GM12878 (cell line): Measurements from ENCODE around the gene MGLL. TPM values are rescaled to one million over a fixed set of nuclear protein-coding genes. Genes with fewer than 3 reads are reported as not detected.

ENCODE experiments used
- ATAC-seq: fragments of 200-7000 bp; cut with Tn5 transposase; 3 replicates; pipeline ENCODE4 v1.9.1; 2020; ENCODE audit warnings: mild to moderate bottlenecking, moderate library complexity
- BruUV-seq: library from RNA; stranded (reverse); fragments of 400-500 nt; replicated peaks from 2 replicates; lab custom pipeline; 2021; lab: Mats Ljungman, UMichigan
- CTCF ChIA-PET: fragments of 300-600 bp; sonication (Branson Sonifier 250); formaldehyde crosslinking; extraction: SDS; loops from one replicate; lab custom pipeline; 2021; ENCODE audit warnings: inconsistent platforms; lab: Yijun Ruan, JAX
- POLR2A ChIA-PET: fragments of 350-600 bp; formaldehyde crosslinking; extraction: SDS; loops from one replicate; lab custom pipeline; 2021; ENCODE audit warnings: inconsistent platforms; lab: Charles Lee
- RAD21 ChIA-PET: fragments of 300-600 bp; sonication (Branson Sonifier 250); formaldehyde crosslinking; loops from one replicate; lab custom pipeline; 2023; ENCODE audit warnings: antibody characterized with exemption; ENCODE audit not compliant: unreplicated experiment; lab: Charles Lee
- SMC1A ChIA-PET: fragments of 300-600 bp; sonication (Branson Sonifier 250); formaldehyde crosslinking; loops from one replicate; lab custom pipeline; 2023; ENCODE audit not compliant: unreplicated experiment, uncharacterized antibody; lab: Charles Lee
- DNase-seq: peaks from one replicate; pipeline ENCODE4 v3.0.0-alpha.2; 2011; ENCODE audit warnings: low read depth, low spot score
- FAIRE-seq: peaks from 3 replicates; lab custom pipeline; 2011; peaks lifted over from hg19 to GRCh38; lab: Jason Lieb, UNC
- H2AFZ ChIP-seq: 2 replicates; pipeline ENCODE4 v1.6.0; 2011; ENCODE audit warnings: low read depth, low read length, control low read depth; ENCODE audit not compliant: control insufficient read depth
- H3K27ac ChIP-seq: 2 replicates; pipeline ENCODE4 v1.5.1; 2011; ENCODE audit warnings: control low read depth; ENCODE audit not compliant: control insufficient read depth, insufficient read depth
- H3K27me3 ChIP-seq, 2 experiments: replicated peaks in 1 of 2; 2 replicates each; pipeline versions ENCODE4 v1.6.0 to v1.6.1; 2011; ENCODE audit warnings: low read length in 1 of 2; ENCODE audit not compliant: control insufficient read depth in 2 of 2, insufficient read depth in 2 of 2
- H3K36me3 ChIP-seq, 2 experiments: 2 replicates each; pipeline ENCODE4 v1.5.1; 2011; ENCODE audit warnings: low read length in 1 of 2; ENCODE audit not compliant: control insufficient read depth in 2 of 2, insufficient read depth in 2 of 2
- H3K4me1 ChIP-seq: 2 replicates; pipeline ENCODE4 v1.6.1; 2011; ENCODE audit warnings: mild to moderate bottlenecking, low read length, moderate library complexity, mixed read lengths; ENCODE audit not compliant: control insufficient read depth, insufficient read depth
- H3K4me2 ChIP-seq: 2 replicates; pipeline ENCODE4 v1.6.0; 2011; ENCODE audit warnings: control low read depth; ENCODE audit not compliant: control insufficient read depth, insufficient read depth
- H3K4me3 ChIP-seq: fragments of 200-600 bp; sonication (generic); 2 replicates; pipeline ENCODE4 v1.5.1; 2016
- H3K79me2 ChIP-seq: 2 replicates; pipeline ENCODE4 v1.6.0; 2011; ENCODE audit warnings: low read length; ENCODE audit not compliant: control insufficient read depth, insufficient read depth
- H3K9ac ChIP-seq: 2 replicates; pipeline ENCODE4 v1.8.0; 2011; ENCODE audit warnings: low read length, control low read depth, mixed read lengths; ENCODE audit not compliant: control insufficient read depth, insufficient read depth
- H3K9me3 ChIP-seq: replicated peaks from 3 replicates; pipeline ENCODE4 v1.5.1; 2011; ENCODE audit warnings: mild to moderate bottlenecking, low read length; ENCODE audit not compliant: control insufficient read depth, insufficient read depth
- H4K20me1 ChIP-seq: 2 replicates; pipeline ENCODE4 v1.6.0; 2011; ENCODE audit not compliant: control insufficient read depth, insufficient read depth
- ETV6 ChIP-seq, 2 experiments: fragments of 450-650 bp in 1 of 2; IDR thresholded peaks in 1 of 2; conservative IDR thresholded peaks in 1 of 2; 2 replicates each; pipeline ENCODE4 v1.6.1; 2014; ENCODE audit warnings: antibody characterized with exemption in 1 of 2, borderline replicate concordance in 1 of 2, low read depth in 1 of 2, mild to moderate bottlenecking in 1 of 2, moderate library complexity in 1 of 2
- EZH2 ChIP-seq: IDR thresholded peaks from 2 replicates; pipeline ENCODE4 v1.6.1; 2012; ENCODE audit warnings: low read depth, mild to moderate bottlenecking, control low read depth, inconsistent platforms, low read length, borderline replicate concordance; ENCODE audit not compliant: control insufficient read depth
- LARP7 ChIP-seq: fragments of 450-650 bp; IDR thresholded peaks from 2 replicates; pipeline ENCODE4 v1.6.1; 2017; ENCODE audit warnings: mild to moderate bottlenecking
- PBX3 ChIP-seq: IDR thresholded peaks from 2 replicates; pipeline ENCODE4 v1.6.1; 2011; ENCODE audit warnings: mild to moderate bottlenecking, low read depth, low read length, moderate library complexity; ENCODE audit not compliant: insufficient replicate concordance
- RCOR1 ChIP-seq: conservative IDR thresholded peaks from 2 replicates; pipeline ENCODE4 v1.6.1; 2012; ENCODE audit warnings: low read depth, low read length, improper control_type of control experiment
- RFX5 ChIP-seq: IDR thresholded peaks from 2 replicates; pipeline ENCODE4 v1.6.1; 2011; ENCODE audit warnings: low read depth, low read length, improper control_type of control experiment
- SMARCA5 ChIP-seq: fragments of 450-650 bp; IDR thresholded peaks from 2 replicates; pipeline ENCODE4 v1.6.1; 2017; ENCODE audit warnings: mild to moderate bottlenecking
- SMC3 ChIP-seq: IDR thresholded peaks from 2 replicates; pipeline ENCODE4 v1.6.1; 2011; ENCODE audit warnings: low read length, improper control_type of control experiment, borderline replicate concordance
- WGBS: methylation state at CpG from one replicate; pipeline ENCODE4 v1.1.6; 2016; ENCODE audit warnings: low lambda C conversion rate; ENCODE audit not compliant: insufficient replicate concordance, insufficient coverage; ENCODE audit errors: missing lambda C conversion rate; 5-methylcytosine and 5-hydroxymethylcytosine counted together
- in situ Hi-C: fragments of 300-500 bp; cut with MboI; formaldehyde crosslinking; loops from 9 replicates; pipeline ENCODE4 v1.14.3; 2018; ENCODE audit warnings: mixed read lengths
- intact Hi-C: fragments of 100-400 bp; cut with micrococcal nuclease; formaldehyde crosslinking; loops from one replicate; pipeline ENCODE4 v1.14.2; 2022; ENCODE audit not compliant: unreplicated experiment
- polyA plus RNA-seq, 11 experiments: library from polyadenylated mRNA; depleted of rRNA in 4 of 11; unstranded in 6 of 11; stranded (reverse) in 5 of 11; fragments of >200 nt; fragmentation: Nextera tagmentation in 4 of 11; fragmentation: Illumina TruSeq in 1 of 11; extraction: Ambion mirVana in 4 of 11; extraction: Trizol in 1 of 11; gene quantifications; 1 replicate in 1 of 11; 2 replicates in 10 of 11; pipeline versions ENCODE4 v1.2.1 to v1.2.3, GENCODE V29; 2011 to 2016; ENCODE audit warnings: inconsistent platforms in 2 of 11, missing spikeins in 2 of 11, low read depth in 1 of 11
- total RNA-seq, 4 experiments: library from RNA; depleted of rRNA in 3 of 4; stranded (reverse); fragments of >200 nt in 3 of 4; fragmentation: Illumina TruSeq in 1 of 4; extraction: Trizol in 1 of 4; gene quantifications; 2 replicates each; pipeline versions ENCODE4 v1.2.1 to v1.2.3, GENCODE V29; 2013 to 2021
- TF ChIP-seq, protein P1 (sequence below): fragments of 450-650 bp; IDR thresholded peaks from 2 replicates; pipeline ENCODE4 v1.6.1; 2017; ENCODE audit warnings: antibody characterized with exemption, mild to moderate bottlenecking, moderate library complexity

The MGLL gene
- total and polyA plus RNA-seq, 10 of the 15 experiments (the other 5 are each of a cell fraction or from before 2014, with no cell fraction given), result 44.9 to 177 (median 72.9) TPM

- H3K4me3 ChIP-seq, result no peak overlapping the region
- FAIRE-seq (no peak), ATAC-seq (no peak), DNase-seq (no peak)
- no peak overlapping the region for H3K4me2 ChIP-seq
- no peaks in the 10 kb centered on the region for H4K20me1 ChIP-seq
- no peaks in the 10 kb centered on the region for H3K9me3 ChIP-seq
- ChIA-PET RAD21 (interaction anchor here (1.9 kb wide), 1 partner anchor 10 kb away, joined by 7 read pairs; no protein-coding TSS in a partner anchor), POLR2A (interaction anchor here (1.0 kb wide), 1 partner anchor 9 kb away, joined by 3 read pairs; no protein-coding TSS in a partner anchor), CTCF (interaction anchor here (1.2 to 2.6 kb wide), 2 partner anchors 10 to 86 kb away, joined by 3 to 10 read pairs; no protein-coding TSS in a partner anchor), SMC1A (interaction anchor here (1.3 to 6.8 kb wide), 3 partner anchors 10 to 215 kb away, joined by 3 to 62 read pairs (median 3); no protein-coding TSS in a partner anchor)
- in situ Hi-C loops (no loop called here), intact Hi-C loops (no loop called here)
- H3K27me3 ChIP-seq, result no peaks in the 10 kb centered on the region
- WGBS, result 88% methylated on average over 11 of the region's 11 CpGs
- no peak overlapping the region for H3K9ac ChIP-seq
- H3K36me3 ChIP-seq, result peaks cover 6 to 15% of the 10 kb centered on the region in 2 experiments; a peak in 3 of 4 replicates
- peaks cover 12% of the 10 kb centered on the region for H3K79me2 ChIP-seq
- TF ChIP-seq LARP7, result no peak
- no peak for TF ChIP-seq RFX5
- TF ChIP-seq PBX3, result no peak
- TF ChIP-seq RCOR1, result no peak
- TF ChIP-seq SMARCA5, result no peak
- TF ChIP-seq, protein P1, sequence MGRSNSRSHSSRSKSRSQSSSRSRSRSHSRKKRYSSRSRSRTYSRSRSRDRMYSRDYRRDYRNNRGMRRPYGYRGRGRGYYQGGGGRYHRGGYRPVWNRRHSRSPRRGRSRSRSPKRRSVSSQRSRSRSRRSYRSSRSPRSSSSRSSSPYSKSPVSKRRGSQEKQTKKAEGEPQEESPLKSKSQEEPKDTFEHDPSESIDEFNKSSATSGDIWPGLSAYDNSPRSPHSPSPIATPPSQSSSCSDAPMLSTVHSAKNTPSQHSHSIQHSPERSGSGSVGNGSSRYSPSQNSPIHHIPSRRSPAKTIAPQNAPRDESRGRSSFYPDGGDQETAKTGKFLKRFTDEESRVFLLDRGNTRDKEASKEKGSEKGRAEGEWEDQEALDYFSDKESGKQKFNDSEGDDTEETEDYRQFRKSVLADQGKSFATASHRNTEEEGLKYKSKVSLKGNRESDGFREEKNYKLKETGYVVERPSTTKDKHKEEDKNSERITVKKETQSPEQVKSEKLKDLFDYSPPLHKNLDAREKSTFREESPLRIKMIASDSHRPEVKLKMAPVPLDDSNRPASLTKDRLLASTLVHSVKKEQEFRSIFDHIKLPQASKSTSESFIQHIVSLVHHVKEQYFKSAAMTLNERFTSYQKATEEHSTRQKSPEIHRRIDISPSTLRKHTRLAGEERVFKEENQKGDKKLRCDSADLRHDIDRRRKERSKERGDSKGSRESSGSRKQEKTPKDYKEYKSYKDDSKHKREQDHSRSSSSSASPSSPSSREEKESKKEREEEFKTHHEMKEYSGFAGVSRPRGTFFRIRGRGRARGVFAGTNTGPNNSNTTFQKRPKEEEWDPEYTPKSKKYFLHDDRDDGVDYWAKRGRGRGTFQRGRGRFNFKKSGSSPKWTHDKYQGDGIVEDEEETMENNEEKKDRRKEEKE, result no peak
- TF ChIP-seq EZH2, result no peak
- TF ChIP-seq SMC3, result no peak
- no peak for TF ChIP-seq ETV6 (conservative IDR thresholded peaks at IDR 0.05 in 1 of 2, IDR thresholded peaks at IDR 0.05 in 1 of 2; ENCODE audit: borderline replicate concordance in 1 of 2, low read depth in 1 of 2)
- H2AFZ ChIP-seq, result no peak overlapping the region
- no peak overlapping the region for H3K27ac ChIP-seq
- no TSS peak for BruUV-seq
- H3K4me1 ChIP-seq, result peaks cover 27% of the 10 kb centered on the region
These were observed 76.5 kb downstream of the MGLL start for GRCh38 chr3:127745656-127746399.
